AG04450 (cell line): ENCODE data around the gene PROB1. TPM values are rescaled to one million over a fixed set of nuclear protein-coding genes. Genes with fewer than 3 reads are reported as not detected.
A peak's percentile ranks its signal among the peaks of the same experiment; 100 is the strongest.

Experiments
- CTCF ChIA-PET: fragments of 300-600, 350-600 bp; formaldehyde crosslinking; extraction: SDS; loops from one replicate; lab custom pipeline; 2022; ENCODE audit warnings: antibody characterized with exemption, inconsistent platforms; lab: Charles Lee
- POLR2A ChIA-PET: fragments of 350-600 bp; formaldehyde crosslinking; extraction: SDS; loops from one replicate; lab custom pipeline; 2021; ENCODE audit warnings: antibody characterized with exemption, inconsistent platforms; lab: Yijun Ruan, JAX
- DNase-seq: peaks from one replicate; pipeline ENCODE4 v3.0.0-alpha.2; 2011; ENCODE audit warnings: low read depth, low spot score
- H3K27ac ChIP-seq: one replicate; pipeline ENCODE4 v1.5.1; 2012; ENCODE audit warnings: low read depth, low read length, control low read depth
- H3K27me3 ChIP-seq: one replicate; pipeline ENCODE4 v1.6.0; 2012; ENCODE audit warnings: low read length; ENCODE audit not compliant: control insufficient read depth, insufficient read depth
- H3K4me3 ChIP-seq: 2 replicates; pipeline ENCODE4 v1.5.1; 2011; ENCODE audit warnings: mild to moderate bottlenecking, low read depth, low read length, control low read depth
- H3K9me3 ChIP-seq: 2 replicates; pipeline ENCODE4 v1.5.1; 2012; ENCODE audit warnings: low read length; ENCODE audit not compliant: control insufficient read depth, insufficient read depth
- CTCF ChIP-seq: IDR thresholded peaks from 2 replicates; pipeline ENCODE4 v1.5.1; 2011; ENCODE audit warnings: low read depth, low read length, control low read depth, inconsistent platforms
- polyA plus RNA-seq: library from polyadenylated mRNA; depleted of rRNA; stranded (reverse); fragments of >200 nt; gene quantifications from 2 replicates; pipeline ENCODE4 v1.2.3, GENCODE V29; 2011

PROB1 gene
- polyA plus RNA-seq, 1 experiment: 0.19 TPM

GRCh38 chr5:139408191-139408590 lies 13.3 kb upstream of the PROB1 start:
- H3K27me3 ChIP-seq: no peaks in the 10 kb centered on the region
- TF ChIP-seq CTCF: no peak
- H3K27ac ChIP-seq: no peak overlapping the region
- POLR2A ChIA-PET: no interaction called here
- no peak overlapping the region for H3K4me3 ChIP-seq
- no peaks in the 10 kb centered on the region for H3K9me3 ChIP-seq
- CTCF ChIA-PET: interaction anchor here (1.2 kb wide), 1 partner anchor 14 kb away, joined by 4 read pairs; no protein-coding TSS in a partner anchor
- no peak for DNase-seq

- Histone ChIP-seq H3K27ac (no peak overlapping the region), H3K27me3 (no peaks in the 10 kb centered on the region), H3K9me3 (no peaks in the 10 kb centered on the region), H3K4me3 (no peak overlapping the region)
- POLR2A ChIA-PET: no interaction called here
- CTCF ChIA-PET: interaction anchor here (1.2 kb wide), 1 partner anchor 15 kb away, joined by 4 read pairs; no protein-coding TSS in a partner anchor
- no peak for DNase-seq
- TF ChIP-seq CTCF: no peak
These were observed 12.6 kb upstream of the PROB1 start for GRCh38 chr5:139407517-139407916.

GRCh38 chr5:139406963-139407362 lies 12.1 kb upstream of the PROB1 start:
- H3K4me3 ChIP-seq: no peak overlapping the region
- no peak for TF ChIP-seq CTCF
- H3K27ac ChIP-seq: no peak overlapping the region
- H3K27me3 ChIP-seq: no peaks in the 10 kb centered on the region
- CTCF ChIA-PET: interaction anchor here (0.5 kb wide), 1 partner anchor 108 kb away, joined by 4 read pairs; no protein-coding TSS in a partner anchor
- H3K9me3 ChIP-seq: no peaks in the 10 kb centered on the region
- no peak for DNase-seq
- POLR2A ChIA-PET: no interaction called here

- Histone ChIP-seq H3K4me3 (peak overlapping the region; percentile 33; the same call in 1 of the 2 replicates), H3K27ac (peak overlapping the region; percentile 97), H3K27me3 (no peaks in the 10 kb centered on the region), H3K9me3 (no peaks in the 10 kb centered on the region)
- ChIA-PET CTCF (interaction anchor here (1.3 to 1.8 kb wide), 2 partner anchors 11 to 19 kb away, joined by 3 to 6 read pairs; no protein-coding TSS in a partner anchor), POLR2A (interaction anchor here (1.3 kb wide), 1 partner anchor 62 kb away, joined by 3 read pairs; the partner anchor contains the start of gene PAIP2)
- no peak for DNase-seq
- no peak for TF ChIP-seq CTCF
These were observed 9.6 kb upstream of the PROB1 start for GRCh38 chr5:139404484-139404840.

GRCh38 chr5:139403787-139404483 lies 9.0 kb upstream of the PROB1 start, which contains the start of gene SPATA24:
SPATA24 (minus strand) TSS chr5:139404089; CDS start chr5:139404060, 29 bp downstream.
- Histone ChIP-seq H3K4me3 (peak within 1 kb of the TSS; percentile 71), H3K27me3 (no peaks in the 10 kb centered on the region), H3K27ac (peak within 1 kb of the TSS; percentile 97), H3K9me3 (no peaks in the 10 kb centered on the region)
- CTCF ChIA-PET: interaction anchor here (0.7 to 1.8 kb wide), 3 partner anchors 10 to 62 kb away, joined by 3 to 6 read pairs (median 3); no protein-coding TSS in a partner anchor
- POLR2A ChIA-PET: interaction anchor here (0.7 to 1.3 kb wide), 2 partner anchors 62 to 111 kb away, joined by 3 to 6 read pairs; partner anchors contain the start of genes MATR3 and PAIP2
- TF ChIP-seq CTCF: no peak
- DNase-seq: peak; percentile 93
